ENCODE data around the gene RAVER1.

GRCh38 chr19:10321874-10322835 is 11.2 kb downstream of the RAVER1 start:
- TF ChIP-seq, protein P1, sequence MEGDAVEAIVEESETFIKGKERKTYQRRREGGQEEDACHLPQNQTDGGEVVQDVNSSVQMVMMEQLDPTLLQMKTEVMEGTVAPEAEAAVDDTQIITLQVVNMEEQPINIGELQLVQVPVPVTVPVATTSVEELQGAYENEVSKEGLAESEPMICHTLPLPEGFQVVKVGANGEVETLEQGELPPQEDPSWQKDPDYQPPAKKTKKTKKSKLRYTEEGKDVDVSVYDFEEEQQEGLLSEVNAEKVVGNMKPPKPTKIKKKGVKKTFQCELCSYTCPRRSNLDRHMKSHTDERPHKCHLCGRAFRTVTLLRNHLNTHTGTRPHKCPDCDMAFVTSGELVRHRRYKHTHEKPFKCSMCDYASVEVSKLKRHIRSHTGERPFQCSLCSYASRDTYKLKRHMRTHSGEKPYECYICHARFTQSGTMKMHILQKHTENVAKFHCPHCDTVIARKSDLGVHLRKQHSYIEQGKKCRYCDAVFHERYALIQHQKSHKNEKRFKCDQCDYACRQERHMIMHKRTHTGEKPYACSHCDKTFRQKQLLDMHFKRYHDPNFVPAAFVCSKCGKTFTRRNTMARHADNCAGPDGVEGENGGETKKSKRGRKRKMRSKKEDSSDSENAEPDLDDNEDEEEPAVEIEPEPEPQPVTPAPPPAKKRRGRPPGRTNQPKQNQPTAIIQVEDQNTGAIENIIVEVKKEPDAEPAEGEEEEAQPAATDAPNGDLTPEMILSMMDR (IDR thresholded peaks at IDR 0.05), result no peak
- no peak for TF ChIP-seq POLR2A (IDR thresholded peaks at IDR 0.05)

Measured in uterus (tissue), 2 donors.